PC-9 (cell line): ENCODE results near the gene CFAP54. TPM values are rescaled to one million over a fixed set of nuclear protein-coding genes. Genes with fewer than 3 reads are reported as not detected.

Source experiments
- BruUV-seq: library from RNA; stranded (reverse); fragments of 400-500 nt; replicated peaks from 2 replicates; lab custom pipeline; 2021; lab: Mats Ljungman, UMichigan
- CTCF ChIA-PET: fragments of 300-600 bp; sonication (Branson Sonifier 250); formaldehyde crosslinking; loops from one replicate; lab custom pipeline; 2022; ENCODE audit warnings: antibody characterized with exemption; lab: Charles Lee
- POLR2A ChIA-PET: fragments of 300-600 bp; sonication (Branson Sonifier 250); formaldehyde crosslinking; loops from one replicate; lab custom pipeline; 2022; ENCODE audit warnings: antibody characterized with exemption; ENCODE audit not compliant: unreplicated experiment; lab: Charles Lee
- DNase-seq, 2 experiments: peaks; one replicate each; pipeline versions ENCODE4 v3.0.0 to v3.0.0-alpha.2; 2015 to 2022; ENCODE audit warnings: mixed read lengths in 1 of 2
- H2AFZ ChIP-seq: fragments of 200-600 bp; sonication (generic); 2 replicates; pipeline ENCODE4 v1.8.1; 2017; ENCODE audit warnings: antibody characterized with exemption
- H3F3A ChIP-seq: fragments of 200-600 bp; sonication (generic); 2 replicates; pipeline ENCODE4 v1.8.1; 2017; ENCODE audit warnings: antibody characterized with exemption, mild to moderate bottlenecking, low read depth; ENCODE audit not compliant: insufficient read depth
- H3K27ac ChIP-seq: fragments of 200-600 bp; sonication (generic); 2 replicates; pipeline ENCODE4 v1.6.1; 2016; ENCODE audit warnings: mixed run types
- H3K27me3 ChIP-seq: fragments of 200-600 bp; sonication (generic); 2 replicates; pipeline ENCODE4 v1.6.1; 2016; ENCODE audit warnings: low read depth, mixed run types; ENCODE audit not compliant: insufficient read depth
- H3K36me3 ChIP-seq: fragments of 200-600 bp; sonication (generic); 2 replicates; pipeline ENCODE4 v1.6.1; 2016; ENCODE audit warnings: low read depth, mixed run types
- H3K4me1 ChIP-seq: fragments of 200-600 bp; sonication (generic); replicated peaks from 2 replicates; pipeline ENCODE4 v1.6.1; 2016; ENCODE audit warnings: mixed run types; ENCODE audit not compliant: insufficient read depth
- H3K4me2 ChIP-seq: fragments of 200-600 bp; sonication (generic); 2 replicates; pipeline ENCODE4 v1.6.1; 2017; ENCODE audit warnings: mixed run types
- H3K4me3 ChIP-seq: fragments of 200-600 bp; sonication (generic); 2 replicates; pipeline ENCODE4 v1.6.1; 2016; ENCODE audit warnings: mixed run types
- H3K79me2 ChIP-seq: fragments of 200-600 bp; sonication (generic); 2 replicates; pipeline ENCODE4 v1.6.1; 2017; ENCODE audit warnings: low read depth, mixed run types
- H3K9me2 ChIP-seq: fragments of 200-600 bp; sonication (generic); 2 replicates; pipeline ENCODE4 v1.8.1; 2017; ENCODE audit warnings: mild to moderate bottlenecking; ENCODE audit not compliant: insufficient read depth
- H3K9me3 ChIP-seq: fragments of 200-600 bp; sonication (generic); 2 replicates; pipeline ENCODE4 v1.8.1; 2016; ENCODE audit warnings: low read depth; ENCODE audit not compliant: insufficient read depth
- H4K20me1 ChIP-seq: fragments of 200-600 bp; sonication (generic); 2 replicates; pipeline ENCODE4 v1.8.1; 2017; ENCODE audit not compliant: insufficient read depth
- EZH2 ChIP-seq: fragments of 200-600 bp; sonication (generic); IDR thresholded peaks from 2 replicates; pipeline ENCODE4 v1.8.0; 2017; ENCODE audit warnings: antibody characterized with exemption, low read depth
- intact Hi-C: fragments of 100-400 bp; cut with micrococcal nuclease; formaldehyde crosslinking; loops from one replicate; pipeline ENCODE4 v1.10.0; 2022; ENCODE audit not compliant: unreplicated experiment
- total RNA-seq: library from RNA; stranded (reverse); gene quantifications from 2 replicates; pipeline ENCODE4 v1.2.3, GENCODE V29; 2021
- TF ChIP-seq, protein P1 (sequence below): fragments of 200-600 bp; sonication (generic); conservative IDR thresholded peaks from 2 replicates; pipeline ENCODE4 v1.6.1; 2017; ENCODE audit warnings: mixed run types, antibody characterized with exemption, mild to moderate bottlenecking, moderate library complexity

CFAP54 gene
- total RNA-seq, 1 experiment from 2014 or later = 16.4 TPM

DNA sequence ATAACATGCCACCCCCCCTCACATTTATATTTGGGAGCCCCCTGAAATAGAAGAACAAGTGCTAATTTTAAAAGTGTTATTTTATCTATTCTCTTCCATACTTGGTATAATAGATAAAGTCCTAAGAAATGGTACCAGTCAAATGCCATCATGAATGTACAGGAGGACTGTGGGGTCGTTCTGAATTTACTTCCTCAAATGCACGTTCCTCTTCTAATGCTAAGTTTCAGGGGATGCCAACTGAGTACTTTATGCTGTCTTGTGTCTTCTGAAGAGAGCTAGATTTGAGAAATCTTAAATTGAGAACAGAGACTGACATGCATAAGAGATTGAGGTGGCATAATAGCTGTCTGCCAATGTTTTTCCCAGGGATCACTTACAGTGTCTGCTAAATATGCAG, 59.0 kb downstream of the CFAP54 start:
- Histone ChIP-seq H3K4me3 (no peak overlapping the region), H3K4me2 (no peak overlapping the region), H3K36me3 (no peaks in the 10 kb centered on the region), H3K27me3 (no peaks in the 10 kb centered on the region), H2AFZ (no peak overlapping the region), H3K27ac (no peak overlapping the region), H3K79me2 (no peaks in the 10 kb centered on the region), H3K4me1 (no peaks in the 10 kb centered on the region), H3K9me3 (no peaks in the 10 kb centered on the region), H4K20me1 (no peaks in the 10 kb centered on the region), H3F3A (no peaks in the 10 kb centered on the region), H3K9me2 (no peaks in the 10 kb centered on the region)
- CTCF ChIA-PET = no interaction called here
- DNase-seq = no peak
- POLR2A ChIA-PET = no interaction called here
- intact Hi-C loops = no loop called here
- TF ChIP-seq, protein P1, sequence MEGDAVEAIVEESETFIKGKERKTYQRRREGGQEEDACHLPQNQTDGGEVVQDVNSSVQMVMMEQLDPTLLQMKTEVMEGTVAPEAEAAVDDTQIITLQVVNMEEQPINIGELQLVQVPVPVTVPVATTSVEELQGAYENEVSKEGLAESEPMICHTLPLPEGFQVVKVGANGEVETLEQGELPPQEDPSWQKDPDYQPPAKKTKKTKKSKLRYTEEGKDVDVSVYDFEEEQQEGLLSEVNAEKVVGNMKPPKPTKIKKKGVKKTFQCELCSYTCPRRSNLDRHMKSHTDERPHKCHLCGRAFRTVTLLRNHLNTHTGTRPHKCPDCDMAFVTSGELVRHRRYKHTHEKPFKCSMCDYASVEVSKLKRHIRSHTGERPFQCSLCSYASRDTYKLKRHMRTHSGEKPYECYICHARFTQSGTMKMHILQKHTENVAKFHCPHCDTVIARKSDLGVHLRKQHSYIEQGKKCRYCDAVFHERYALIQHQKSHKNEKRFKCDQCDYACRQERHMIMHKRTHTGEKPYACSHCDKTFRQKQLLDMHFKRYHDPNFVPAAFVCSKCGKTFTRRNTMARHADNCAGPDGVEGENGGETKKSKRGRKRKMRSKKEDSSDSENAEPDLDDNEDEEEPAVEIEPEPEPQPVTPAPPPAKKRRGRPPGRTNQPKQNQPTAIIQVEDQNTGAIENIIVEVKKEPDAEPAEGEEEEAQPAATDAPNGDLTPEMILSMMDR = no peak
- TF ChIP-seq EZH2 = no peak
- no TSS peak for BruUV-seq

GRCh38 chr12:96549341-96549740, 60.0 kb downstream of the CFAP54 start:
- Histone ChIP-seq H3K27ac (no peak overlapping the region), H3K27me3 (no peaks in the 10 kb centered on the region), H3K4me1 (no peaks in the 10 kb centered on the region), H4K20me1 (no peaks in the 10 kb centered on the region), H3K4me2 (no peak overlapping the region), H3K79me2 (no peaks in the 10 kb centered on the region), H3K9me3 (no peaks in the 10 kb centered on the region), H3K9me2 (no peaks in the 10 kb centered on the region), H3F3A (no peaks in the 10 kb centered on the region), H2AFZ (no peak overlapping the region), H3K4me3 (no peak overlapping the region), H3K36me3 (no peaks in the 10 kb centered on the region)
- intact Hi-C loops = no loop called here
- no peak for TF ChIP-seq EZH2
- TF ChIP-seq, protein P1 = no peak
- BruUV-seq = no TSS peak
- ChIA-PET POLR2A (no interaction called here), CTCF (no interaction called here)
- DNase-seq = no peak

DNA sequence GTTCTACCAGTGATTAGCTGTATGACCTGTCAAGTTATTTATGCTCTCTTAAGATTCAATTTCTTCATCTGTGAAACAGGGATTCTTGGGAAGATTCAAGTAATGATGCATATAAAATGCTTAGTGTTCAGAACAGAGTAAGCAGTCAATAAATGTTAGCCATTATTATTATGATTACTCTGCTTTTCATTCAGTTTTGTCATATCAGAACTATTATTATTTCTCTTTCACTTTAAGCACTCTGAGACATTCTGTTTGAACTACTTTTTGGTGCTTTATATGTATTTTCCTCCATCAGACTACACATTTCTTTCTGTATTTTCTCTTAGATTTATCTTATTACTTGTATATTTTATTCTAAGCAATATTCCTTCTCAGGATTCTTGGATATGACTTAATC, 81.2 kb downstream of the CFAP54 start:
- CTCF ChIA-PET = no interaction called here
- no peaks in the 10 kb centered on the region for H3F3A ChIP-seq
- H3K27ac ChIP-seq = no peak overlapping the region
- no peak for DNase-seq
- no peaks in the 10 kb centered on the region for H3K9me2 ChIP-seq
- no peaks in the 10 kb centered on the region for H3K79me2 ChIP-seq
- no peak overlapping the region for H3K4me3 ChIP-seq
- H3K36me3 ChIP-seq = no peaks in the 10 kb centered on the region
- intact Hi-C loops = no loop called here
- no peak for TF ChIP-seq EZH2
- TF ChIP-seq, protein P1 = no peak
- 0 out of 2 replicates have a peak, but pooled peaks cover 10% of the 10 kb centered on the region for H3K27me3 ChIP-seq
- no TSS peak for BruUV-seq
- POLR2A ChIA-PET = no interaction called here
- H2AFZ ChIP-seq = no peak overlapping the region
- no peaks in the 10 kb centered on the region for H3K4me1 ChIP-seq
- H3K9me3 ChIP-seq = no peaks in the 10 kb centered on the region
- no peaks in the 10 kb centered on the region for H4K20me1 ChIP-seq
- no peak overlapping the region for H3K4me2 ChIP-seq
